ENCODE results near the gene SH3RF1.
"Not testable (repeated sequence)": the region's sequence is repeated elsewhere in the genome, so short reads cannot be mapped to it uniquely, and the experiment has no call there.

The SH3RF1 gene

GRCh38 chr4:169270810-169271691, at the start of gene SH3RF1:
Gene SH3RF1 (minus strand): TSS chr4:169270956. CDS start chr4:169269212, 1,744 bp downstream.
- DNase-seq = peak; percentile 27

- DNase-seq = no peak
Measured at GRCh38 chr4:169315530-169316343, 45.0 kb upstream of the SH3RF1 start.

GRCh38 chr4:169314906-169315305, 44.1 kb upstream of the SH3RF1 start:
- peak; percentile 7 for DNase-seq

GRCh38 chr4:169313732-169314131, 43.0 kb upstream of the SH3RF1 start:
- DNase-seq = no peak

- no peak for DNase-seq
Measured at GRCh38 chr4:169312690-169313422, 42.1 kb upstream of the SH3RF1 start.

- no peak for DNase-seq
Measured at GRCh38 chr4:169311643-169312365, 41.0 kb upstream of the SH3RF1 start.

- no peak for DNase-seq
Measured at GRCh38 chr4:169309326-169309967, 38.7 kb upstream of the SH3RF1 start.

- peak; percentile 43 for DNase-seq
Measured at GRCh38 chr4:169307576-169307975, 36.8 kb upstream of the SH3RF1 start.

- DNase-seq = no peak
Measured at GRCh38 chr4:169305651-169306050, 34.9 kb upstream of the SH3RF1 start.

- no peak for DNase-seq
Measured at GRCh38 chr4:169305173-169305572, 34.4 kb upstream of the SH3RF1 start.

GRCh38 chr4:169295822-169296221, 25.1 kb upstream of the SH3RF1 start:
- DNase-seq = no peak

GRCh38 chr4:169293343-169294176, 22.8 kb upstream of the SH3RF1 start:
- no peak for DNase-seq

- not testable (repeated sequence) for DNase-seq
Measured at GRCh38 chr4:169287983-169288382, 17.2 kb upstream of the SH3RF1 start.

GRCh38 chr4:169286562-169287301, 16.0 kb upstream of the SH3RF1 start:
- no peak for DNase-seq

- no peak for DNase-seq
Measured at GRCh38 chr4:169283114-169283509, 12.4 kb upstream of the SH3RF1 start.

GRCh38 chr4:169282429-169283113, 11.8 kb upstream of the SH3RF1 start:
- DNase-seq = no peak

- DNase-seq = no peak
Measured at GRCh38 chr4:169279108-169279507, 8.4 kb upstream of the SH3RF1 start.

GRCh38 chr4:169278624-169279023, 7.9 kb upstream of the SH3RF1 start:
- no peak for DNase-seq

- not testable (repeated sequence) for DNase-seq
Measured at GRCh38 chr4:169277838-169278237, 7.1 kb upstream of the SH3RF1 start.

GRCh38 chr4:169275180-169275579, 4.4 kb upstream of the SH3RF1 start:
- no peak for DNase-seq

Measured in NCI-H748 treated with DMSO at 0.1 percent for 48 hours (cell line).